GM12864 (cell line): Measurements from ENCODE around the gene SGPP1.

Experiments
- DNase-seq: peaks from one replicate; pipeline ENCODE4 v3.0.0-alpha.2; 2011; ENCODE audit warnings: low read depth
- H3K4me3 ChIP-seq: 2 replicates; pipeline ENCODE4 v1.5.1; 2011; ENCODE audit warnings: mild to moderate bottlenecking, low read depth, low read length, control low read depth
- TF ChIP-seq, protein P1 (sequence below): IDR thresholded peaks from 2 replicates; pipeline ENCODE4 v1.5.1; 2011; ENCODE audit warnings: low read depth, mild to moderate bottlenecking, moderate library complexity, low read length, control low read depth, inconsistent platforms; ENCODE audit errors: missing control alignments

The SGPP1 gene

DNA sequence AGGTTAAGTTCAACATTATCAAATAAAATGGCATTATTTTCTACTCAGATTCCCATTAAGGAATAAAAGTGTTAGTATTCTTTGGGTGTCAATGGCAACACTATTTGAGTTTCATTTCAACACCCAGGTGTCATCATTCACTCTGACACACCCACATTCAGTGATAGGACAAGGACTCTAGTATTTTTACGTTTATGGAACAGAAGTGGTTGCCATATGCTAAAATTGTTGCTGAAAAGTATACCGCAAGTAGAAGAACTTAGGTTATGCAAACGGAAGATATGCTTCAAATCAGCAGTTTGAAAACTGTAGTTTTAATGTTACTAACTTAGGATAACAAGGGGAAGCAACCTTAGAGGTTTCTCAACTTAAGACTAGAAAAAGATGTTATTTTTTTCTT lies 20.0 kb upstream of the SGPP1 start:
- peak; percentile 72 for DNase-seq
- H3K4me3 ChIP-seq = no peak overlapping the region
- TF ChIP-seq, protein P1, sequence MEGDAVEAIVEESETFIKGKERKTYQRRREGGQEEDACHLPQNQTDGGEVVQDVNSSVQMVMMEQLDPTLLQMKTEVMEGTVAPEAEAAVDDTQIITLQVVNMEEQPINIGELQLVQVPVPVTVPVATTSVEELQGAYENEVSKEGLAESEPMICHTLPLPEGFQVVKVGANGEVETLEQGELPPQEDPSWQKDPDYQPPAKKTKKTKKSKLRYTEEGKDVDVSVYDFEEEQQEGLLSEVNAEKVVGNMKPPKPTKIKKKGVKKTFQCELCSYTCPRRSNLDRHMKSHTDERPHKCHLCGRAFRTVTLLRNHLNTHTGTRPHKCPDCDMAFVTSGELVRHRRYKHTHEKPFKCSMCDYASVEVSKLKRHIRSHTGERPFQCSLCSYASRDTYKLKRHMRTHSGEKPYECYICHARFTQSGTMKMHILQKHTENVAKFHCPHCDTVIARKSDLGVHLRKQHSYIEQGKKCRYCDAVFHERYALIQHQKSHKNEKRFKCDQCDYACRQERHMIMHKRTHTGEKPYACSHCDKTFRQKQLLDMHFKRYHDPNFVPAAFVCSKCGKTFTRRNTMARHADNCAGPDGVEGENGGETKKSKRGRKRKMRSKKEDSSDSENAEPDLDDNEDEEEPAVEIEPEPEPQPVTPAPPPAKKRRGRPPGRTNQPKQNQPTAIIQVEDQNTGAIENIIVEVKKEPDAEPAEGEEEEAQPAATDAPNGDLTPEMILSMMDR = no peak

GRCh38 chr14:63745858-63746425 lies 18.1 kb upstream of the SGPP1 start:
- DNase-seq = peak; percentile 87
- TF ChIP-seq, protein P1 = peak; percentile 1
- H3K4me3 ChIP-seq = no peak overlapping the region; the same call in 1 of the 2 replicates

GRCh38 chr14:63745272-63745671 lies 17.4 kb upstream of the SGPP1 start:
- no peak overlapping the region for H3K4me3 ChIP-seq
- TF ChIP-seq, protein P1 = no peak
- DNase-seq = no peak

GRCh38 chr14:63737582-63738006 lies 9.7 kb upstream of the SGPP1 start:
- peak; percentile 65 for DNase-seq
- H3K4me3 ChIP-seq = no peak overlapping the region
- TF ChIP-seq, protein P1 = no peak

GRCh38 chr14:63735720-63736119 lies 7.9 kb upstream of the SGPP1 start:
- H3K4me3 ChIP-seq = no peak overlapping the region
- DNase-seq = no peak
- TF ChIP-seq, protein P1 = no peak

- TF ChIP-seq, protein P1 = no peak
- H3K4me3 ChIP-seq = no peak overlapping the region
- no peak for DNase-seq
Observed at GRCh38 chr14:63730659-63731058, 2.8 kb upstream of the SGPP1 start.

- TF ChIP-seq, protein P1 = no peak
- no peak for DNase-seq
Observed at GRCh38 chr14:63727231-63727735, 582 bp downstream of the SGPP1 start.

More at GRCh38 chr14:63727231-63727735, 582 bp downstream of the SGPP1 start:
- peak overlapping the region; percentile 88 for H3K4me3 ChIP-seq
